Umbilical cord (tissue), 2 donors: ENCODE results near the gene PZP. TPM values are rescaled to one million over a fixed set of nuclear protein-coding genes. Genes with fewer than 3 reads are reported as not detected.
A peak's percentile ranks its signal among the peaks of the same experiment; 100 is the strongest.
"Not testable (repeated sequence)": the region's sequence is repeated elsewhere in the genome, so short reads cannot be mapped to it uniquely, and the experiment has no call there.

Source experiments
- DNase-seq: peaks from one replicate; pipeline ENCODE4 v3.0.0-alpha.2; 2015; ENCODE audit warnings: low spot score
- total RNA-seq: library from RNA; depleted of rRNA; stranded (reverse); fragments of >200 nt; gene quantifications from one replicate; pipeline ENCODE4 v1.2.3, GENCODE V29; 2014; ENCODE audit warnings: low replicate concordance; ENCODE audit not compliant: insufficient read depth

Gene PZP
- 2.6 TPM for total RNA-seq

- DNase-seq, result no peak
These were observed at the start of gene PZP for GRCh38 chr12:9208229-9208628. Gene PZP, minus strand, starts transcription at chr12:9208395. Its CDS starts 54 bp downstream, at chr12:9208341.

DNA sequence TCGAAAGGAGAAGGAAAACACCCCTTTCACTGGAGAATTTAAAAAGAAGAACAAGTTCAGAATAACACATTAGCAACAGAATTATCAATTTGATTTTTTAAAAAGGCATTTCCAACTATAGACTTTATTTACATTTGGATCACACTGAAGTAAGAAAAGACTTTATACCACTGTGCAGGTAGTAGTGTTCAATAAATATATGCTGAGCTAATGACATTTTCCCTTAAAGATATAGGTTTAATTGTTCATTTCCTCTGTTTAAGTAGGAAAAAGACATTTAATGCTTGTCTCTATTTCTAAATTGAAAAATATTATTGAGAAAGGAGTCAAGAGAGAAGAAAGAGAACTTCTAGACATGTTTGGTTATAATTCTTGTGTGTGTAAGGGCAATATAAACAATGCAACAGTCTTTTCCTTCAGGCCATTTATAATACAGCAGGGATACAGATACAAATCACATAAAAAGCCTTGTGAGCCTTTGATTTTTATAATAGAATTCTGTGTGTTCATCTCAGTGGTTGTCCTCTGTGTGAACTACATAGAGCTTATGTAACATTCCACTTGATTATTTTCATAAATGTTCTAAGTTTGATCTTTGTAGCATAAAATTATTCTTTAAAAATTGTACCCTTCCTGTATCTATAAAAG lies 48.7 kb upstream of the PZP start:
- DNase-seq, result no peak

- no peak for DNase-seq
These were observed 48.1 kb upstream of the PZP start for GRCh38 chr12:9256341-9256740.

DNA sequence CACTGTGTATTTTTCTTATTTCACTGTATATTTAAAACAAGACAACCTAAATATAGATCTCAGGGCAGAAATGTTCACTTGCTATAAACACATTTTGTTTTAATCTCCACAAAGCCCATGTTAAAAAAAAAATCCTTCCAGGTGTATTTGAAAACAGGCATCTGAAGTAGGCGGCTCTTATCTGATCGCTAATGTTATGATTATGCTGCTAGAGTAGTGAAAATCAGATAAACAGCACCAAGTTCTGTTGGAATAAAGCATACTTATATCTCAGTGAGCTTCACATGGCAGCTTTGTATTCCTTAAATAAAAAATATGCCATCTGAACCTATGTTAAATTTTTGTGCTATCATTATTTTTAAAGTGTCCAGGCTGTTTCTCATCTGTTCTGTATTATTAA lies 47.6 kb upstream of the PZP start:
- no peak for DNase-seq

DNA sequence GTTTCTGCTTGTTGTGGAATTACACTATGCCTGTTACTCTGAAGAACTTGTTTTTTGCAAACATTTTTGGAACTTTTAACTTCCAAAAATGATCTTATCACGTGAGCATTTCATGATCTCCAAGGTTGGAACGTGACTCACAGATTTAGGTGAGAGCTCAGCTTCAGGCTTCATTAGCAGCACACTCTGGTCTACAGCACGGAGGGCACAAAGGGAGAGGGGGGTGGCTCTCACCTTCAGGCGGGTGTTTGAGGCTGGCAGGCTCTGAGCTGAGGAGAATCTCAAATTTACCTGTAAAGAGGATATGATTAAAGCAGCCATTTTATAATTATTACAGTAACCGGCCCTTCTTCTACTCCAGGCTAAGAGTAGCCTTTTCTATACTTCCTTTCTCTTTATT lies 45.3 kb upstream of the PZP start:
- no peak for DNase-seq

DNA sequence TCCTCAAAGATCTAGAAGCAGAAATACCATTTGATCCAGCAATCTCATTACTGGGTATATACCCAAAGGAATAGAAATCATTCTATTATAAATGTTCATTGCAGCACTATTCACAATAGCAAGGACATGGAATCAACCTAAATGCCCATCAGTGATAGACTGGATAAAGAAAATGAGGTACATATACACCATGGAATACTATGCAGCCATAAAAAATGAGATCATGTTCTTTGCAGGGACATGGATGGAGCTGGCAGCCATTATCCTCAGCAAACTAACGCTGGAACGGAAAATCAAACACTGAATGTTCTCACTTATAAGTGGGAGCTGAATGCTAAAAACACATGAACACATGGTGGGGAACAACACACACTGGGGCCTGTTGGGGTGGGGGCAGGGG lies 44.6 kb upstream of the PZP start:
- not testable (repeated sequence) for DNase-seq

GRCh38 chr12:9252256-9252655 lies 44.1 kb upstream of the PZP start:
- no peak for DNase-seq

- DNase-seq, result no peak
These were observed 40.2 kb upstream of the PZP start for GRCh38 chr12:9248435-9248834.

- no peak for DNase-seq
These were observed 36.7 kb upstream of the PZP start for GRCh38 chr12:9244894-9245293.

DNA sequence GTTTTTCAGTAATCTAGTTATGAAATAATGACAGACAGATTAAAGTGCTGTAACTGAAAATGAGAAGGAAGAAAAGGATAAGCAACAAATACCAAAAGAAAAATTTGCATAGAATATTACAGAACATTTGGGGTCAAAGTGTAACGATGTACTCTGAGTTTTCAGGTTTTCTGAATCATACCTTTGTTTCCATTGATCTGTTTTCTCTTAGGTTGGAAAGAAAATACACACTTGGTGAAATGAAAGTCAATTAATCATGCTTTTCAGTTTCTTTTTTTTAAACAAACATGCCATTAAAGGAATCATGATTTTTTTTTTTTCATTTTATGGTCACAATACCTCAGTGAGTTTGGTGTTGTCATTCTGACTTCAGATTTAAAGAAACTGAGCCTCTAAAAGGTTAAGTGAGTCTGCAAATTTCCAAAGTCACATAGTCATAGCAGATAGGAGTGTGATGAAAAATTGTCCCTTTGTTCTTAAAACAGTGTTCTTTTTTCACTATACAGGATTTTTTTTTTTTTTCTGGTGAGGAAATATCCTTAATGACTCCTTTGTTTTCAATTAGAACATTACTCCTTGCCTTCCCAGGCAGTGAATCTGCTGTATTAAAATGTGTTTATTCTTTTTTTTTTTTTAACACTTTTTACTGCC lies 35.9 kb upstream of the PZP start:
- DNase-seq, result no peak

DNA sequence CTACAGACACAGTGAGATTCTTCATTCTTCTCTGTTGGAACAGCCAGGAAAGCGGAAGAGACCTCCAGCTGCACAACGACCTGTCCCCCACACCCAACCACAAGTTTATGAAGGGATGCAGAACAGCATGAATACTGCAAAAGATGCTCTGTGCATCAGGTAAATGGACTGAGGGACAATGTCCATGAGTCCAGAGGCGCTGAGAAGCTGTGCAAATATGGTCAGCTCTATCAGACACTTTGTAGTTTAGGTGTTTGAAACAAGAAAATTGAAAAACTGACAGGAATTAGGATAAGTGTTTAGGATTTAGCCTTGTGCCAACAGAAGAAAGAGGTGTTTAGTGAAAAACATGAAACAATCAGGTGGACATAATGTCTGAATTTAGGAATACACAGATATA lies 33.1 kb upstream of the PZP start:
- DNase-seq, result no peak

DNA sequence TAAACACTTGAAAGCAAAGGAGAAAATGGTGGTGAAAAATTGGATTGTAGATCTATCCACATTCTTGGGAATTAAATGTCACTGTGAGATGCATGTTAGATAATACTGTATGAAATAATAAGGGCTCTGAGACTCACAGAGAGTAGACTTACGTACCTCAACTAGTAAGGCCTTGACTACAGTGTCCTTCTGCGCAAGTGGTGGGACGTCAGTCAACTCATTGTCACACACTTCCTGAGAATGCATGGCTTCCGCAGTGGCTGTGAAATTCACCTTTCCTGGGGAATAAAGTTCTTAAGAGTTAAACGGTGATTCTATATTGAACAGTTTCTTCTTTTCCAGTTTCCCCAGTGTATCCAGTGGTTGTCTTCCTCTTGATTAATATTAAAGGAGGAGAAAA lies 32.6 kb upstream of the PZP start:
- no peak for DNase-seq

- DNase-seq, result peak; percentile 5
These were observed 31.9 kb upstream of the PZP start for GRCh38 chr12:9240004-9240635.

DNA sequence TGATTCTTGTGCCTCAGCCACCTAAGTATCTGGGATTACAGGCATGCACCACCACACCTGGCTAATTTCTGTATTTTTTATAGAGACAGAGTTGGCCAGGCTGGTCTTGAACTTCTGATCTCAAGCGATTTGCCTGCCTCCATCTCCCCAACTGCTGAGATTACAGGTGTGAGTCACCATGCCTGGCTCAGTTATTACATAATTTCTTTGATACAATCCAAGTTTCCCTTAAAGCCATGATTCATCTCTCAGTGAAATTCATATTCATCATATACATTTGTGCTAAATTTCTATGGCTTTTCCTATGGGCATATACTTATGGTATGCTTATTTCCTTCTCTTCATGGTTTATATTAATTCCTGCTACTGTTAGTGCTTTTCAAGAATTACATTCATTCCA lies 29.1 kb upstream of the PZP start:
- DNase-seq, result no peak

- DNase-seq, result no peak
These were observed 27.3 kb upstream of the PZP start for GRCh38 chr12:9235519-9235918.

DNA sequence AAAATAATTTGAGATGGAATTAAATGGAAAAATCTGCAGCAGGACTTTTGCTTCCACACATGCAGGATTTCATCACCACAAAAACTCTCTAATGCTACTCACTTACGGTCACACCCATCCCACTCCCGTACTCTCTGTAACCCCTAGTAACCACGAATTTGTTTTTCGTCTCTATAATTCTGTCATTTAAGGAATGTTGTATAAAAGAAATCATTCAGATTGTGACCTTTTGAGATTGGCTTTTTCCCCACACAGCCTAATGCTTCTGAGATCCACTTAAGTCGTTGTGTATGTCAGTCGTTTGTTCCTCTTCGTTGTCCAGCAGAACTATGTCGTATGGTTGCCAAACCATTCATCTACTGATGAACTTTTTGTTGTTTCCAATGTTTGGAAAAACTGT lies 19.8 kb upstream of the PZP start:
- peak; percentile 15 for DNase-seq

- DNase-seq, result no peak
These were observed 15.6 kb upstream of the PZP start for GRCh38 chr12:9223830-9224229.

DNA sequence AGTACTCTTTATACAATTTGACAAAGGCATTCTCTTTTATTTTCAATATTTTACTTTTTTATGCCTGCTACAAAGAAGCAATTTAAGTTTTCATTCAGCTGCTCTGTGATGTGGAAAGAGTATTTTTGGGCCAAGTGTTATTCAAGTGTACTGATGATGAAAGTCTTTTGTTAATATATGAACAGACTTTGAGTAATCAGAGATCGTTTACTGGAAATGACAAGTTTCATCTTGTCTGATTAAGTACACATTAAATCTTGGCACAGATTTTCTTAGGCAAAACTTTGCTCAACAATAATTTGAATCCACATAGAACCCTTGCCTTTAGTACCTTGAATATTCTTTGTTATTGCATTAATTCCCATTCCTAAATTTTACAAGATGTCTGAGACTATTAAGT lies 13.3 kb upstream of the PZP start:
- no peak for DNase-seq

DNA sequence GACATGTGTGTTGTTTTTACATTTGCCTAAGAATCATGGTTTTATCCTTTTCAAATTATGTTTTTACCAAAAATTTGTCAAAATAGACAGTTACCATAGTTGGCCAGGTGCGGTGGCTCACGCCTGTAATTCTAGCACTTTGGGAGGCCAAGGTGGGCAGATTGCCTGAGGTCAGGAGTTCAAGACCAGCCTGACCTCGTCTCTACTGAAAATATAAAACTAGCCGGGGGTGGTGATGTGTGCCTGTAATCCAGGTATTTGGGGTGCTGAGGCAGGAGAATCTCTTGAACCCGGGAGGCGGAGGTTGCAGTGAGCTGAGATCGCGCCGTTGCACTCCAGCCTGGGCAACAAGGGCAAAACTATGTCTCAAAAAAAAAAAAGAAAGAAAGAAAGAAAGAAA lies 12.8 kb upstream of the PZP start:
- not testable (repeated sequence) for DNase-seq

DNA sequence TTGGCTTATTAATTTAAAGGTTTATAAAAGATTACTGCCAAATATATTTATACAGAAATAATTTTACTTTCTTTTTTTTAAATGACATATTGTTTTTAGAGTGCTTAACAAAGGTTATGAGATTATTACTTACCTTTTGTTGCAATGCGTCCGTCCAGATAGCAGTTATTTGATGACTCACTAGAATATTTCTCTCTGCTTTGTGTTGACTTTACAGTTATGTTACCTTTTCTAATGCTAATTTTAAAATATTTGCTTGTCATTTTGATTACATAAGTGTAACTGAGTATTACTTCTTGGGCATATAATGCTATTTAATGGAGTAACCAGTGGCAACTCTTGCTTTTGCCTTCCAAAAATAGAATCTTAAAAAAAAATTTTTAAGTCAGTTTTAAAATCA lies 6.3 kb upstream of the PZP start:
- no peak for DNase-seq

DNA sequence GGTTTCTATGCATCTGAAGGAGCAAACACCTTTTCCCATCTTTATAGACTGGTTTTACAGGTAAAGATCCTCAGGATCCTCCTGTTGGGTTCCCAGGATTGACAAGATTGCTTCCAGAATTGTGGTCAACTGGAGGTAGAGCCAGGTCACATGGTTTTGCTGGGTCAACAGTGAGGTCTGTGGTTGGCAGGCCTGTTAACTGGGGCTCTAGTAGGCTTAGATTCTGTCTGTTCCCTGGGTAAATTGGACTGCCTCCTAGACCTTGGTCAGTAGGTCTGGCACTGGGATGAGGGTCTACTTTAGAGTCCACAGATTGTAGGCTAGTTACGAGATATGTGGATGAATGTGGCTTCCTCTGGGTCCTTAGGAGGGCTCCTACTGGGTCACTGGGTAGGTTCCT lies 3.5 kb upstream of the PZP start:
- DNase-seq, result no peak

- no peak for DNase-seq
These were observed 3.8 kb downstream of the PZP start for GRCh38 chr12:9204380-9204779.

DNA sequence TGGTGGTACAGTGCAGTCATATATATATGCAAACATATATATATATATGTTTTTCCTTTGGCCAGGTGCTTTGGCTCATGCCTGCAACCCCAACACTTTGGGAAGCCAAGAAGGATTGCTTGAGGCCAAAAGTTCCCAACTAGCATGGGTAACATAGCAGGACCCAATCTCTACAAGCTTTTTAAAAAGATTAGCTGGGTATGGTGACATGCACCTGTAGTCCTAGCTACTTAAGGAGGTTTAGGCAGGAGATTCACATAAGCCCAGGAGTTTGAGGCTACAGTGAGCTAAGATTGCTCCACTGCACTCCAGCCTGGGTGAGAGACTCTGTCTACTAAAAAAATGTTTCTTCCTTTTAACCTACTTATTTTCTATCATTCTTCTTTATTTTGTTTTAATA lies 10.2 kb downstream of the PZP start:
- DNase-seq, result no peak
